ENCODE data around the gene GFI1.
"Not testable (repeated sequence)": the region's sequence is repeated elsewhere in the genome, so short reads cannot be mapped to it uniquely, and the experiment has no call there.

GFI1 gene

GRCh38 chr1:92486251-92487077, at the start of gene GFI1:
Gene GFI1 (minus strand): TSS chr1:92486925. CDS start chr1:92483487, 3,438 bp downstream.
- no peak for DNase-seq (ENCODE audit: low read depth)

DNA sequence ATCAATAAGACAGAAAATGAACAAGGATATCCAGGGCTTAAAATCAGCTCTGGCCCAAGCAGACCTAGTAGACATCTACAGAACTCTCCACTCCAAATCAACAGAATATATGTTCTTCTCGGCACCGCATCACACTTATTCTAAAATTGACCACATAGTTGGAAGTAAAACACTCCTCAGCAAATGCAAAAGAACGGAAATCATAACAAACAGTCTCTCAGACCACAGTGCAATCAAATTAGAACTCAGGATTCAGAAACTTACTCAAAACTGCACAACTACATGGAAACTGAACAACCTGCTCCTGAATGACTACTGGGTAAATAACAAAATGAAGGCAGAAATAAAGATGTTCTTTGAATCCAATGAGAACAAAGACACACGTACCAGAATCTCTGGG, 45.6 kb upstream of the GFI1 start:
- DNase-seq (ENCODE audit: low read depth): not testable (repeated sequence)

DNA sequence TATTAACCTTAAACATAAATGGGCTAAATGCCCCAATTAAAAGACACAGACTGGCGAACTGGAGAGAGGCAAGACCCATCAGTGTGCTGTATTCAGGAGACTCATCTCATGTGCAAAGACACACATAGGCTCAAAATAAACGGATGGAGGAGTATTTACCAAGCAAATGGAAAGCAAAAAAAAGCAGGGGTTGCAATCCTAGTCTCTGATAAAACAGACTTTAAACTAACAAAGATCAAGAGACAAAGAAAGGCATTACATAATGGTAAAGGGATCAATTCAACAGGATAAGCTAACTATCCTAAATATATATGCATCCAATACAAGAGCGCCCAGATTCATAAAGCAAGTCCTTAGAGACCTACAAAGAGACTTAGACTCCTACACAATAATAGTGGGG, 45.2 kb upstream of the GFI1 start:
- DNase-seq (ENCODE audit: low read depth): not testable (repeated sequence)

DNA sequence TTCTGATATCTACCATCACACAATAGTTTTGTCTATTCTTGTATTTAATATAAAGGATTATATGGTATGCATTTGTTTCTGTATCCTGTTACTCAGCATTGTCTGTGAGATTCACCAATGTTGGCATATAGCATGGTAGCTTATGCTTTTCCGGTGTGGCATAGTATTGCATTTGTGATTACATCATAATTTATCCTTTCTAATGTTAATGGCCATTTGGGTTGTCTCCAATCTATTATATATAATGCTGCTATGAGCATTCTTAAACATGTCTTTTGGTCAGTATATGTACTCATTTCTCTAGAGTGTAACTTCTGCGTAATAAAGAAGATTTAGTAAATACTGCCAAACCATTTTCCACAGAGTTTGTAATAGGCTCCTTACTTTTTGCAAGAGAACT, 40.9 kb upstream of the GFI1 start:
- DNase-seq (ENCODE audit: low read depth): no peak

GRCh38 chr1:92524944-92525590, 38.3 kb upstream of the GFI1 start:
- DNase-seq (ENCODE audit: low read depth): not testable (repeated sequence)

DNA sequence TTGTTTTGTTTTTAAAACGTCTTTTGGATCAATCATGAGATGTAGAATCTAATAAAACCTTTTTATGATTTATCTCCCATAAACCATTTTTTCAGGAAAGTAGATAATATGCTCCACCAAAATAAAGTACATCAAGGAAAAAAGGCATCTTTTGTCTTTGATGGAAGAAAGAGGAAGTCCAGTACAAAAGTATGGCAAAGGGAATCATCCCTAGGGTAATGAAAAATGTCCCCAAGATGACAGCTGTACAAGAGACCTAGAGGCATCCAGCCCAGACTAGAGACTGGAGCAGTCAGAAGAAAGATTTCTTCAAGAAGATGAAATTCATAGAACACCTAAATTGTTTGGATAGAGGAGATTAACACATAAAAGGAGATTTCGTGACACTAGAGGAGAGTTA, 32.3 kb upstream of the GFI1 start:
- DNase-seq (ENCODE audit: low read depth): no peak

DNA sequence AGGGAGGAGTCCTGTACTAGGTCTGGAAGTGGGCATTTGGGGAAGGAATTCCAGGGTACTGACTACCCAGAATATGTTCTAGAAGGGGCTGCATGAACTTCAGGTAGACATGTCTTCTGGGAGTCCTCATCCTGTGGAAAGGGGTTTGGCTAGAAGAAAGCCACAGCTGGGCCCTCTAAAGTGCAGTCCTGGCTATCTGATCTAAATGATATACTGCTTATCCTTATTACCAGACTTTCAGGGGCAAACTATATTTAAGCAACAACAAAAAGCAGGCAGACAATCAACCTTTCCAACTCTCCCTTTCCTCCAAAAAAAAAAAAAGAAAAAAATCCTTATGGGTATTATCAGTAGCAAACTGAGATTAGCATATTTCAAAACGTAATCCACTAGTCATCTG, 29.8 kb upstream of the GFI1 start:
- no peak for DNase-seq (ENCODE audit: low read depth)

- no peak for DNase-seq (ENCODE audit: low read depth)
Measured at GRCh38 chr1:92515796-92516201, 29.1 kb upstream of the GFI1 start.

DNA sequence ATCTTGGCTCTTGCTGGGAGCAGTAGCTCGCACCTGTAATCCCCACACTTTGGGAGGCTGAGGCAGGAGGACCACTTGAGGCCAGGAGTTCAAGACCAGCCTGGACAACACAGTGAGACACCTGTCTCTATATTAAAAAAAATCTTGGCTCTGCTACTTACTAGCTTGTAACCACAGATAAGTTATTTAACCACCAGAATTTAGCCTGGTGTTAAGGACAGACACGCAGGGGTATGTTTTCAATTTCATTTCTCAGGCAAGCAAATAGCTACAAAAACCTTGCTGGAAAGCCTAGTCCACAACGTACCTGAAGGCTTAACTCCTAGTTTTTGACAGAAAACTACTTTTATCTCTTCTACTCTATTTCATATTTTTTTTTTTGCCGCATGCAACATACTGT, 24.8 kb upstream of the GFI1 start:
- DNase-seq (ENCODE audit: low read depth): no peak

- DNase-seq (ENCODE audit: low read depth): no peak
Measured at GRCh38 chr1:92509619-92510018, 22.9 kb upstream of the GFI1 start.

- DNase-seq (ENCODE audit: low read depth): no peak
Measured at GRCh38 chr1:92505015-92505692, 18.4 kb upstream of the GFI1 start.

DNA sequence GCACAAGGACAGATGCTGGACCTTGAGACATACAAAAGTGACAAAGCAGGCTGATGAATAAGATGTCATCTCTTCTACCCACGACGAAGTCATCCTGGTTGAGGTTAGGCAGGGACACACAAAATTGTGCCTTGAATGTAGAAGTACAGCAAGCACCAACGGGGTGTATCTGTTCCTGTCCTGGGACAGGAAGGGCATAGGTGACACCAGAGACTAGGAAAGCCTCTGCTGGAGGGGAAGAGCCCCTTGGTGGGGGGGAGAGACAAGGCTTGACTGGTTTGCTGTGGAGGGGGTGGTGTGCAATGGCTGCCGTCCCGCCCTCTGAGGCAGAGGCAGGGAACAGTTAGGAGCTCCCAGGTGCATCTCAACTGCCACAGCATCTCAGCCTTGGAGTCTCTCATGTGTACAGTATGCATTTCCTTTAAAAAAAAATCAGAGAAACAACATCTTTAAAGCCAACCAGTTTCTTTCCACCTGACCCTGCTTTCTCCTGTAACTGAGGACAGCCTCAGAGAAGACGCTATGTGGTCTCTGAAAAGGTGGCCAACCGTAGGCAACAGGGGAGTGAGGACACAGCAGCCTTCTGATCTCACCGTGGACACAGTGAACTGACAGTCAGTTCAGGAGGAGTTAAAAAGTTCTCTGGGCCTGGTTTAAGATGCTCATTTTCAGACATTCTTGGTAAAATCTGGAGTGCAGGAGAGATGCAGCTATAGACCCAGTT, 17.7 kb upstream of the GFI1 start:
- no peak for DNase-seq (ENCODE audit: low read depth)

- no peak for DNase-seq (ENCODE audit: low read depth)
Measured at GRCh38 chr1:92503926-92504285, 17.2 kb upstream of the GFI1 start.

- no peak for DNase-seq (ENCODE audit: low read depth)
Measured at GRCh38 chr1:92503043-92503925, 16.6 kb upstream of the GFI1 start.

DNA sequence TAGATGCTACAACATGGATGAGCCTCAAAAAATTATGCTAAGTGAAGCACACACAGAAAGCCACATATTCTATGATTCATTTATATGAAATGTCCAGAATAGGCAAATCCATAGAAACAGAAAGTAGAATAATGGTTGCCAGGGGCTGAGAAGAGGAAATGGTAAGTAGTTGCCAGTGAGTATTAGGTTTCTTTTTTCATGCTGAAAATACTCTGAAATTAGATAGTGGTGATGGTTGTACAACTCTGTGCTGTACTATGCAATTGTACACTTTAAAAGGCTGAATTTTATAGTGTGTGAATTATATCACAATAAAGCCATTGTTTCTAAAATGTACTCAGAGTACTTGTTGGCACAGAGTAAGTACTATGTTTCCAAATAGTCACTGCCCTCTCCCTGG, 15.5 kb upstream of the GFI1 start:
- no peak for DNase-seq (ENCODE audit: low read depth)

GRCh38 chr1:92500552-92500951, 13.8 kb upstream of the GFI1 start:
- DNase-seq (ENCODE audit: low read depth): no peak

DNA sequence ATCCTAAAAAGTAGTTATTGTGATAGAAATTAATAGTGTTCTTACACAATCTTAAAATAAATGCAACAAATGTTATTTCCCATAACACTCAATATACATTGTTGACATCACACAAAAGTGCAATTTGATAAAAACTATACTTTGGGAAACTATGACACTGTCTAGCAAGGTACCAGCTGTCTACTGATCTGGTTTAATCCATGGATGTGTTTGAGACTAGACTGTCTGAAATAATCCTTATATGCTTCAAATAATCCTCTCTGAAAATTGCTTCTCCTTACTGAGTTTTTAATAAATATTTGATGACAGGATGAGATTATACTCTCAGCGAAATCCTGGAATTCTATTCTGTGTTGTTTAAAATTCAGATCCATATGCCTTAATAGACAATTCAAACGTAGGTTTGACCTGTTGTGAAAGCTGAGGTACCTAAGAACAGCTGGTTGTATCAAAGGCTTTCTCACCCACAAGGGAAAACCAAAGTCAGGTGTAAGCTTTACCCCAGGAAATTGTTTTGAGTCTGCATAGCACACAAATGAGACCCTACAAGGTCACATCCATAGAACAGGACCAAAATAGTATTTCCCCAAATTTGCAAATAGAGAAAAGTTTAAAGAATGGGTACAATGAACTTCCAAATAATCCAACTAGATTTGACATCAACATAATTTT, 8.8 kb upstream of the GFI1 start:
- DNase-seq (ENCODE audit: low read depth): no peak

DNA sequence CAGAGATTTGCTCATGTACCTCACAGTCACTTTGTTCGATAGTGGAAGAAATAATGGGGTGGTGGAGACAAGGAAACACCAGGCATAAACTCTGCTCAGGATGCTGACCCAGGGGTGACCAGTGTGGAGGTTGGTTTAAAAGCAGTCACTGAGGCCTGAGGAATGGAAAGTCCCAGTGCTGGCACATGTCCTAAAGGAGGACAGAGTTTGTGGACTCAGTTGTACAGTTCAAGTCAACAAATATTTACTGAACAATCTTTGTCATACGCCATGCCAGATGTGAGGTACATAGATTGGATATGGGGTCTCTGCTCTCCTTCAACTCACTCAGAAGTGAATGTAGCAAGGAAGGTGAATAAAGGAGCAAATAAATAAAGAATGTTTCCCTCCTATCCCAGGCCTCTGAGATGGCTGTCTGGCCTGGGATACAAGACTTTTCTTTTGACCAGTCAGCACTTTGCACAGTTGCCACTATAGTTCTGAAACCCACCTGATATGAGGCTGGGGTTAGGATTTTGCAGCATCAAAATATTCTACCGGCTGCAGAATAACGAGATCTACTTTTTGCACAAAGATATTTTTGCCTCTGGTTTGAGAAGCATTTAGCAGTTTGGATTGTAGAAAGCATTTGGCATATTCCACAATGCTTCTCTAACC, 7.9 kb upstream of the GFI1 start:
- DNase-seq (ENCODE audit: low read depth): no peak

DNA sequence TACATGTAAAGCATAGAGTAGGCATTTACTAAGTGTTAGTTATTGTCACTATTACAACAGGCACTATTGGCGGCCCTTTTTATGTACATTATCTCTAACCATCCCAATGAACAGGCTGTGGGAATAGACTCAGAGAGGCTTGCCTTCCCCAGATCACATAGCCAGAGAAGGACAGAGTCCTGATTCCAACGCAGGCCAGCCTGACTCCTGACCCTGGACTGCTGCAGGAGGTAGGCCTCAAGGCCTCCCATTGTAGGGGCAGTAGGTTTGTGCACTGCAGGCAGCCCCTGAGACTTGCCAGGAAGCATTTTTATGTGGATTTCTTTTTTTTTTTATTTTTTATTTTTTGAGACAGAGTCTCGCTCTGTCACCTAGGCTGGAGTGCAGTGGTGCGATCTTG, 6.4 kb upstream of the GFI1 start:
- no peak for DNase-seq (ENCODE audit: low read depth)

DNA sequence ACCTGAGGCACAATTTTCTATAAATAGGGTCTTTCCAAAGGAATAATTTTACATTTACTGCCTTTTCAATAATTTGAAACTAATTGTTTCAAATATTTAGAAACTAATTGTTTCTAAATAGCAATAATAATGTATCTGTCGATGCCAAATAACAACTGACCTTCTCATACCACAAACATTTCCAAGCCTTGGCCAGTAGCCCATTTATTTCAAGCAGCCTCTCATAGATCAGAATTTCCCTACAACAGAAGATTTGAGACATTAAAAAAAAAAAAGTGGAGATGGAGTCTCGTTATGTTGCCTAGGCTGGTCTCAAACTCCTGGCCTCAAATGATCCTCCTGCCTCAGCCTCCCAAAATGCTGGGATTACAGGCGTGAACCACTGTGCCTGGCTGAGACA, 2.1 kb upstream of the GFI1 start:
- DNase-seq (ENCODE audit: low read depth): no peak
